ENCODE data around the gene SPATA1. TPM values are rescaled to one million over a fixed set of nuclear protein-coding genes. Genes with fewer than 3 reads are reported as not detected.

The SPATA1 gene
- polyA plus RNA-seq, 1 donor (not counting 4 experiments of a cell fraction or from before 2014, with no cell fraction given), result 0.25 TPM

DNA sequence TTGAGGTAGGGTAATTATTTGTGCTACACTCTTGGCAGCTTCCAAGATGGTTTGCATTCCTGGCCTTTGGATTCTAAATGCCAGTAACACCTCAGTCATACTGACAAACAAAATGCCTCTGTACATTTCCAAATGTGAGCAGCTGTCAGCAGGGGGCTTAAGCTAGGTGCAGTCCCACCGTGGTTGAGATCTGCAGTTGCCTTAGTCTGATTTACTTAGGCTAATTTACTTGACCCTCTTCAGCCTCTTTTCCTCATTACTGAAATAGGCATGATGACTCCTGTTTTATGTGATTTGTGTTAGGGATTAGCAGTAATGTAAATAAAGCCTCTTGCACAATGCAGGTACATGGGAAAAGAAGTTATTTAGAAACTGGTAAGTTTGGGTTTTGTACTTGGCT is 13.5 kb upstream of the SPATA1 start:
- no peak overlapping the region for H2AFZ ChIP-seq (ENCODE audit: control insufficient read depth, low read length)
- H3K27me3 ChIP-seq (ENCODE audit: control insufficient read depth, extremely low read depth, insufficient read depth, low read length), result no peaks in the 10 kb centered on the region
- no peak overlapping the region for H3K27ac ChIP-seq (ENCODE audit: control insufficient read depth, insufficient read depth, low read length)
- H3K9me1 ChIP-seq (ENCODE audit: control insufficient read depth, extremely low read depth, insufficient read depth, low read length), result no peaks in the 10 kb centered on the region
- no peak overlapping the region for H3K4me2 ChIP-seq (ENCODE audit: control insufficient read depth, extremely low read depth, insufficient read depth, low read depth, low read length)
- no peak overlapping the region for H3K9ac ChIP-seq (ENCODE audit: control insufficient read depth, extremely low read depth, insufficient read depth, low read length)
- dilution Hi-C loops (cut with MboI; ENCODE audit: extremely low pct_ligation_motif_present, low sequenced_read_pairs), result no loop called here
- H3K4me1 ChIP-seq (ENCODE audit: control insufficient read depth, extremely low read depth, insufficient read depth, low read length), result no peaks in the 10 kb centered on the region
- TF ChIP-seq, protein P1, sequence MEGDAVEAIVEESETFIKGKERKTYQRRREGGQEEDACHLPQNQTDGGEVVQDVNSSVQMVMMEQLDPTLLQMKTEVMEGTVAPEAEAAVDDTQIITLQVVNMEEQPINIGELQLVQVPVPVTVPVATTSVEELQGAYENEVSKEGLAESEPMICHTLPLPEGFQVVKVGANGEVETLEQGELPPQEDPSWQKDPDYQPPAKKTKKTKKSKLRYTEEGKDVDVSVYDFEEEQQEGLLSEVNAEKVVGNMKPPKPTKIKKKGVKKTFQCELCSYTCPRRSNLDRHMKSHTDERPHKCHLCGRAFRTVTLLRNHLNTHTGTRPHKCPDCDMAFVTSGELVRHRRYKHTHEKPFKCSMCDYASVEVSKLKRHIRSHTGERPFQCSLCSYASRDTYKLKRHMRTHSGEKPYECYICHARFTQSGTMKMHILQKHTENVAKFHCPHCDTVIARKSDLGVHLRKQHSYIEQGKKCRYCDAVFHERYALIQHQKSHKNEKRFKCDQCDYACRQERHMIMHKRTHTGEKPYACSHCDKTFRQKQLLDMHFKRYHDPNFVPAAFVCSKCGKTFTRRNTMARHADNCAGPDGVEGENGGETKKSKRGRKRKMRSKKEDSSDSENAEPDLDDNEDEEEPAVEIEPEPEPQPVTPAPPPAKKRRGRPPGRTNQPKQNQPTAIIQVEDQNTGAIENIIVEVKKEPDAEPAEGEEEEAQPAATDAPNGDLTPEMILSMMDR (optimal IDR thresholded peaks at IDR 0.05 in 1 of 3, IDR thresholded peaks at IDR 0.05 in 1 of 3, conservative IDR thresholded peaks at IDR 0.05 in 1 of 3; ENCODE audit: extremely low read depth in 1 of 3, insufficient read depth in 2 of 3, low read length in 3 of 3), result no peak
- TF ChIP-seq EZH2 (IDR thresholded peaks at IDR 0.05; ENCODE audit: low read length), result no peak
- no peaks in the 10 kb centered on the region for H3K9me3 ChIP-seq (ENCODE audit: control insufficient read depth, low read depth, low read length)
- H3K36me3 ChIP-seq (ENCODE audit: control insufficient read depth in 2 of 2, extremely low read depth in 1 of 2, insufficient read depth in 2 of 2, low read length in 2 of 2), result peaks cover 11 to 20% of the 10 kb centered on the region in 2 experiments
- no peak overlapping the region for H3K4me3 ChIP-seq (ENCODE audit: control insufficient read depth in 2 of 3, extremely low read depth in 1 of 3, insufficient read depth in 2 of 3, low read depth in 1 of 3, low read length in 3 of 3)
- H4K20me1 ChIP-seq (ENCODE audit: control insufficient read depth, extremely low read depth, insufficient read depth, low read length), result no peaks in the 10 kb centered on the region
- DNase-seq (ENCODE audit: low read depth, low spot score), result no peak
- FAIRE-seq, result no peak
- peaks cover 7% of the 10 kb centered on the region for H3K79me2 ChIP-seq (ENCODE audit: control insufficient read depth, insufficient read depth, low read length)

DNA sequence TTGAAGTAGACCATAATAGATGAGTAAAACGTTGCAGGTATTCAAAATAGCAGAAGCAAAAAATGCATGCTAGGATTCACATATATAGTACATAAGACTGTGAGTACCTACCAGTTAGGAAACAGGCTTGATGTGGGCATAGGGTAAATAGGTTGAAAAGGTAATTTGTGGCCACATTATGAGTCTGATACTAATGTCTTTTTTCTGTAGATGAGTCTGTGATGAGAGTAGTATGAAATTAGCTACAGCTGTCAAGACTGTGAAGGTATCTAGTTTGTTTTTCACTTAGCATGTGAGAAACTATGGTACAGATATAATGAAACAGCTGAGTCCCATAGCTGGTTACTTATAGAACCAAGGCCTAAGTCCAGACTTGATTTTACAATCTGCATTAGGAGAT is 12.4 kb upstream of the SPATA1 start:
- Histone ChIP-seq H4K20me1 (ENCODE audit: control insufficient read depth, extremely low read depth, insufficient read depth, low read length) (no peaks in the 10 kb centered on the region), H3K27me3 (ENCODE audit: control insufficient read depth, extremely low read depth, insufficient read depth, low read length) (no peaks in the 10 kb centered on the region), H3K9me1 (ENCODE audit: control insufficient read depth, extremely low read depth, insufficient read depth, low read length) (no peaks in the 10 kb centered on the region), H3K4me1 (ENCODE audit: control insufficient read depth, extremely low read depth, insufficient read depth, low read length) (no peaks in the 10 kb centered on the region), H2AFZ (ENCODE audit: control insufficient read depth, low read length) (no peak overlapping the region), H3K36me3 (ENCODE audit: control insufficient read depth in 2 of 2, extremely low read depth in 1 of 2, insufficient read depth in 2 of 2, low read length in 2 of 2) (peaks cover 13 to 27% of the 10 kb centered on the region in 2 experiments), H3K27ac (ENCODE audit: control insufficient read depth, insufficient read depth, low read length) (no peak overlapping the region), H3K4me3 (ENCODE audit: control insufficient read depth in 2 of 3, extremely low read depth in 1 of 3, insufficient read depth in 2 of 3, low read depth in 1 of 3, low read length in 3 of 3) (no peak overlapping the region), H3K79me2 (ENCODE audit: control insufficient read depth, insufficient read depth, low read length) (peaks cover 1% of the 10 kb centered on the region), H3K4me2 (ENCODE audit: control insufficient read depth, extremely low read depth, insufficient read depth, low read depth, low read length) (no peak overlapping the region), H3K9me3 (ENCODE audit: control insufficient read depth, low read depth, low read length) (no peaks in the 10 kb centered on the region), H3K9ac (ENCODE audit: control insufficient read depth, extremely low read depth, insufficient read depth, low read length) (no peak overlapping the region)
- TF ChIP-seq EZH2 (IDR thresholded peaks at IDR 0.05; ENCODE audit: low read length), result no peak
- no peak for DNase-seq (ENCODE audit: low read depth, low spot score)
- dilution Hi-C loops (cut with MboI; ENCODE audit: extremely low pct_ligation_motif_present, low sequenced_read_pairs), result no loop called here
- FAIRE-seq, result no peak

DNA sequence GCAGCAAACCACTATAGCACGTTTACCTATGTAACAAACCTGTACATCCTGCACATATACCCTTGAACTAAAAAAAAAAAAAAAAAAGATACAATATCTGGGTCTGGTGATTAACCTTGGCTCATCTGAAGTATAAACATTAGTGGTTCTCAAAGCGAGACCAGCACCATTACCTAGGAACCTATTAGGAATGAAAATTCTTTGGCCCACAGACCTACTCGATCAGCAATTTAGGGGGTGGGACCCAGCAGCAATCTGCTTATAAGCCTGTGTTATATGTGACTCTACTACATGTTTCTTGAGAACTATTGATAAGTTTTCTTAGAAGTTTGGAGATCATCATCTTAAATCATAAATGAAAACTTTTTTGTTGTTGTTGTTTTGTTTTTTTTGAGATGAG is 9.7 kb upstream of the SPATA1 start:
- H3K9me3 ChIP-seq (ENCODE audit: control insufficient read depth, low read depth, low read length), result no peaks in the 10 kb centered on the region
- H3K27ac ChIP-seq (ENCODE audit: control insufficient read depth, insufficient read depth, low read length), result no peak overlapping the region
- H3K27me3 ChIP-seq (ENCODE audit: control insufficient read depth, extremely low read depth, insufficient read depth, low read length), result no peaks in the 10 kb centered on the region
- DNase-seq (ENCODE audit: low read depth, low spot score), result no peak
- no peak overlapping the region for H3K4me2 ChIP-seq (ENCODE audit: control insufficient read depth, extremely low read depth, insufficient read depth, low read depth, low read length)
- H4K20me1 ChIP-seq (ENCODE audit: control insufficient read depth, extremely low read depth, insufficient read depth, low read length), result no peaks in the 10 kb centered on the region
- peaks cover 10 to 19% of the 10 kb centered on the region in 2 experiments for H3K36me3 ChIP-seq (ENCODE audit: control insufficient read depth in 2 of 2, extremely low read depth in 1 of 2, insufficient read depth in 2 of 2, low read length in 2 of 2)
- no peak overlapping the region for H2AFZ ChIP-seq (ENCODE audit: control insufficient read depth, low read length)
- no peak for FAIRE-seq
- H3K9me1 ChIP-seq (ENCODE audit: control insufficient read depth, extremely low read depth, insufficient read depth, low read length), result no peaks in the 10 kb centered on the region
- no peak for TF ChIP-seq EZH2 (IDR thresholded peaks at IDR 0.05; ENCODE audit: low read length)
- TF ChIP-seq, protein P1 (optimal IDR thresholded peaks at IDR 0.05 in 1 of 3, IDR thresholded peaks at IDR 0.05 in 1 of 3, conservative IDR thresholded peaks at IDR 0.05 in 1 of 3; ENCODE audit: extremely low read depth in 1 of 3, insufficient read depth in 2 of 3, low read length in 3 of 3), result no peak
- no peak overlapping the region for H3K4me3 ChIP-seq (ENCODE audit: control insufficient read depth in 2 of 3, extremely low read depth in 1 of 3, insufficient read depth in 2 of 3, low read depth in 1 of 3, low read length in 3 of 3)
- dilution Hi-C loops (cut with MboI; ENCODE audit: extremely low pct_ligation_motif_present, low sequenced_read_pairs), result no loop called here
- peaks cover 18% of the 10 kb centered on the region for H3K79me2 ChIP-seq (ENCODE audit: control insufficient read depth, insufficient read depth, low read length)
- no peak overlapping the region for H3K9ac ChIP-seq (ENCODE audit: control insufficient read depth, extremely low read depth, insufficient read depth, low read length)
- H3K4me1 ChIP-seq (ENCODE audit: control insufficient read depth, extremely low read depth, insufficient read depth, low read length), result no peaks in the 10 kb centered on the region

Data from keratinocyte (primary cell).